Right lobe of liver (tissue), 6 donors: ENCODE data around the gene BMERB1. TPM values are rescaled to one million over a fixed set of nuclear protein-coding genes. Genes with fewer than 3 reads are reported as not detected.
"Not testable (repeated sequence)": the region's sequence is repeated elsewhere in the genome, so short reads cannot be mapped to it uniquely, and the experiment has no call there.

Source experiments
- ATAC-seq, 4 donors: fragments of 200-7000 bp; cut with Tn5 transposase; one replicate each; pipeline ENCODE4 v1.9.1; 2020; ENCODE audit warnings: mild to moderate bottlenecking in 4 of 4, moderate library complexity in 4 of 4
- DNase-seq, 3 donors: peaks; one replicate each; pipeline ENCODE4 v3.0.0-alpha.2; 2020
- H3K27ac ChIP-seq, 3 donors: fragments of 200-600 bp; one replicate each; pipeline ENCODE4 v1.8.0; 2022
- H3K27me3 ChIP-seq, 2 donors: fragments of 200-600 bp; one replicate each; pipeline ENCODE4 v1.8.0; 2022
- H3K36me3 ChIP-seq, 4 donors: fragments of 200-600 bp; sonication (generic) in 1 of 4; one replicate each; pipeline versions ENCODE4 v1.5.1 to v1.8.0; 2017 to 2022; ENCODE audit warnings: control low read depth in 1 of 4
- H3K4me1 ChIP-seq, 4 donors: fragments of 200-600 bp; sonication (generic) in 1 of 4; one replicate each; pipeline versions ENCODE4 v1.5.1 to v1.8.0; 2017 to 2022; ENCODE audit warnings: control low read depth in 1 of 4
- H3K4me3 ChIP-seq, 3 donors: fragments of 200-600 bp; one replicate each; pipeline ENCODE4 v1.8.0; 2022
- H3K9me3 ChIP-seq, 4 donors: fragments of 200-600 bp; sonication (generic) in 1 of 4; one replicate each; pipeline versions ENCODE4 v1.5.1 to v1.8.0; 2017 to 2022; ENCODE audit warnings: control low read depth in 1 of 4
- POLR2A ChIP-seq: fragments of 450-650 bp; IDR thresholded peaks from one replicate; pipeline ENCODE4 v1.6.1; 2017; ENCODE audit warnings: antibody characterized with exemption, mild to moderate bottlenecking
- WGBS: methylation state at CpG from one replicate; pipeline ENCODE4 v1.1.6; 2018; ENCODE audit warnings: low coverage, low lambda C conversion rate; ENCODE audit not compliant: insufficient coverage; ENCODE audit errors: missing lambda C conversion rate; 5-methylcytosine and 5-hydroxymethylcytosine counted together
- intact Hi-C, 2 donors: fragments of 100-400 bp; cut with DNase I; formaldehyde crosslinking; loops; one replicate each; pipeline versions ENCODE4 v1.11.2 to v1.14.1; 2022
- total RNA-seq, 6 experiments: library from RNA; depleted of rRNA in 2 of 6; stranded (reverse); fragments of >200 nt in 2 of 6; fragmentation: NEBNext Ultra II Directional in 3 of 6; extraction: Animal tissue kit (Norgen Biotek cat#: 25700) in 3 of 6; gene quantifications; one replicate each; pipeline versions ENCODE4 v1.1.0 to v1.2.4, GENCODE V29; 2016 to 2023
- TF ChIP-seq, protein P1 (sequence below), 4 donors: fragments of 200-600 bp in 3 of 4; fragments of 450-650 bp in 1 of 4; IDR thresholded peaks; one replicate each; pipeline versions ENCODE4 v1.5.1 to v1.8.0; 2016 to 2022; ENCODE audit warnings: antibody characterized with exemption in 4 of 4, mild to moderate bottlenecking in 2 of 4
- donor health status: DM: no; HTN: yes; CAD: no.
- donor health status: DM: no; HTN: no; CAD: no.
- donor health status: DM: no; HTN: no; CAD: no.
- donor health status: DM: no; HTN: yes; CAD: no.
- donor health status: DM: no; HTN: yes; CAD: no.

The BMERB1 gene
- total RNA-seq, 6 experiments from 2014 or later = 7.0 to 24.0 (median 10.5) TPM

DNA sequence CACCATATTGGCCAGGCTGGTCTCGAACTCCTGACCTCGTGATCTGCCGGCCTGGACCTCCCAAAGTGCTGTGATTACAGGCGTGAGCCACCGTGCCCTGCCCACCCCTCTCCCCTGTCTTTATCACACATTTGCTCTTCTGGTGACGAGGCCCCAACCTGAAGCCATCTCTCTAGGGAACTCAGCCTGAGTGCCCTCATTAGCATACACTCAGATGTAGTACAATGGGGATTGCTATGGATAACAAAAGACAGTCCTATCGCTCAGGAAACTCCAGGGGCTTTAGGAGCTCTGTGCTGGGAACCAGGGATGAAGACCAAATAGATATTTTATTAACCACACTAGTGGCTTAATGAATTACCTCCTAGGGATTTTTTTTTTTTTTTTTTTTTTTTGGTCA lies 107.9 kb downstream of the BMERB1 start:
- DNase-seq = no peak
- no peak overlapping the region for H3K4me3 ChIP-seq
- TF ChIP-seq POLR2A = no peak
- TF ChIP-seq, protein P1, sequence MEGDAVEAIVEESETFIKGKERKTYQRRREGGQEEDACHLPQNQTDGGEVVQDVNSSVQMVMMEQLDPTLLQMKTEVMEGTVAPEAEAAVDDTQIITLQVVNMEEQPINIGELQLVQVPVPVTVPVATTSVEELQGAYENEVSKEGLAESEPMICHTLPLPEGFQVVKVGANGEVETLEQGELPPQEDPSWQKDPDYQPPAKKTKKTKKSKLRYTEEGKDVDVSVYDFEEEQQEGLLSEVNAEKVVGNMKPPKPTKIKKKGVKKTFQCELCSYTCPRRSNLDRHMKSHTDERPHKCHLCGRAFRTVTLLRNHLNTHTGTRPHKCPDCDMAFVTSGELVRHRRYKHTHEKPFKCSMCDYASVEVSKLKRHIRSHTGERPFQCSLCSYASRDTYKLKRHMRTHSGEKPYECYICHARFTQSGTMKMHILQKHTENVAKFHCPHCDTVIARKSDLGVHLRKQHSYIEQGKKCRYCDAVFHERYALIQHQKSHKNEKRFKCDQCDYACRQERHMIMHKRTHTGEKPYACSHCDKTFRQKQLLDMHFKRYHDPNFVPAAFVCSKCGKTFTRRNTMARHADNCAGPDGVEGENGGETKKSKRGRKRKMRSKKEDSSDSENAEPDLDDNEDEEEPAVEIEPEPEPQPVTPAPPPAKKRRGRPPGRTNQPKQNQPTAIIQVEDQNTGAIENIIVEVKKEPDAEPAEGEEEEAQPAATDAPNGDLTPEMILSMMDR (IDR thresholded peaks at IDR 0.05) = no peak
- H3K36me3 ChIP-seq = no peaks in the 10 kb centered on the region
- no peaks in the 10 kb centered on the region for H3K9me3 ChIP-seq
- H3K27me3 ChIP-seq = no peaks in the 10 kb centered on the region
- ATAC-seq = no peak
- no peak overlapping the region for H3K27ac ChIP-seq
- WGBS = 85% methylated on average over 5 of the region's 7 CpGs
- no peaks in the 10 kb centered on the region for H3K4me1 ChIP-seq
- intact Hi-C loops = no loop called here

DNA sequence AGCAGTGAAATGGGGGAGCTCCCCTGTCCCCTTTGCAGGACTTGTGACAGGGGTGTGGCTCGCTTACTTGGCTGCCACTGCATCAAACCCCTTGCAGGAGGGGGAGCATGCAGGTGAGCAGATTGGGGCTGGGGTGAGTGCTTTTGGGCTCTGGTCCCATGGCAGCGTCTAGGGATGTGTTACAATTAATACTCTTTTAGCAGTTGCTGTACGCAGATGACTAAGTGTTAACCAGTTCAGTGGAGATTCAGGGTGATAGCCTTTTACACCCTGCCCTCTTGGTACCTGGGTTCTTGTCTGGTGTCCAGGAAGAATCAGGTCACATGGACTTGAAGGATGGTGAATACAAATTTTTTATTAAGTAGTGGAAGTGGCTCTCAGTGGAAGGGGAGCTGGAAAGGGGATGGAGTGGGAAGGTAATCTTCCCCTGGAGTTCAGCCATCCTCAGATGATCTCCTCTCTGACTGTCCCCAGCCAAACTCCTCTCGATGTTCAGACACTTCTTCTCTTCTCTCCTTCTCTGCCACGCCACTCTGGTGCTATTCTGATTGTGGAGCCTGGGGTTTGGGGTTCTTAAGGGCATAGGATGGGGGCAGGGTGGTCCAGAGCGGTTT lies 108.5 kb downstream of the BMERB1 start:
- Histone ChIP-seq H3K27me3 (no peaks in the 10 kb centered on the region), H3K4me1 (no peaks in the 10 kb centered on the region), H3K36me3 (no peaks in the 10 kb centered on the region), H3K4me3 (no peak overlapping the region), H3K27ac (no peak overlapping the region), H3K9me3 (no peaks in the 10 kb centered on the region)
- ATAC-seq (no peak), DNase-seq (no peak)
- TF ChIP-seq, protein P1 (IDR thresholded peaks at IDR 0.05) = no peak
- no peak for TF ChIP-seq POLR2A
- WGBS = 88% methylated on average over 3 of the region's 6 CpGs
- intact Hi-C loops = no loop called here

DNA sequence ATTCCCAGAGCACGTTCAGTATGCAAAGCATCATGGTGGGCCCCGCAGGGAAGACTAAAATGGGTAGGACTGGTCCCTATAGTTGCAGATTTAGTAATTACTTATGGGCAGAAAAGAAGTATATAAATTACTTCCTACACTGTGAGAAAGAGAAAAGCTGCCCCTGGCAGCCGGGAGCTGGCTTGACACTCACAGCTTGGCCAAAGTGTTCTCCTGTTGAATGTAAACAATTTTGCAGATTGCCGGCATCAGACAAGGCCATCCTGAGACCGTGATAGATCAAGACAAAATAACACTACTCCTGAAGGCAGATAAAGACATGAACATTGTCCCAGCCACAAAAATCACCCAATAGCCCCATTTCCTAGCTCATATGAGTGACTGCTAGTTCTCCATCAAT lies 110.0 kb downstream of the BMERB1 start:
- intact Hi-C loops = no loop called here
- TF ChIP-seq POLR2A = no peak
- TF ChIP-seq, protein P1 (IDR thresholded peaks at IDR 0.05) = no peak

DNA sequence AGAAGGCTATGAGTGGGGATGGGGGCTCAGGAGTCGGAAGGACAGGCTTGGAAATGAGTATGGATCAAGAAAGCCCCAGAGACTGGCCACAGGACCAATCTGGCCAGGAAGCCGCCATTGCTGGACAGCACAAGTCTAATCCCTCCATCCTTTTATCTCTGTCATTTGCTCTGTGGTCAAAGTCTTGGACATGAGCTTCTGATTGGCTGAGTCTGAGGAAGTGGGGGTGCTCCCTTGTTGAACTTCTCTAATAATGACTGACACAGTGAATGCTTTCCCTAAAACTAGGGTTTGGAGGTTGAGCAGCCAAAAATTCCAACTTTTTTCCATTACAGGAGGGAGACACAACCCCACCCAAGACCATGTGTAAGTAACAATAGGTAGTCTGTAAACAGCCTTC lies 111.2 kb downstream of the BMERB1 start:
- no peaks in the 10 kb centered on the region for H3K9me3 ChIP-seq
- H3K4me1 ChIP-seq = no peaks in the 10 kb centered on the region
- DNase-seq (no peak), ATAC-seq (no peak)
- H3K36me3 ChIP-seq = no peaks in the 10 kb centered on the region
- H3K27ac ChIP-seq = no peak overlapping the region
- H3K4me3 ChIP-seq = no peak overlapping the region
- H3K27me3 ChIP-seq = no peaks in the 10 kb centered on the region
- 83% methylated on average over 1 of the region's 2 CpGs for WGBS
- no peak for TF ChIP-seq POLR2A
- TF ChIP-seq, protein P1 (IDR thresholded peaks at IDR 0.05) = no peak
- intact Hi-C loops = no loop called here

More for the DNA sequence above, 110.0 kb downstream of the BMERB1 start:
- Histone ChIP-seq H3K9me3 (no peaks in the 10 kb centered on the region), H3K27ac (no peak overlapping the region), H3K4me3 (no peak overlapping the region), H3K36me3 (no peaks in the 10 kb centered on the region), H3K27me3 (no peaks in the 10 kb centered on the region), H3K4me1 (no peaks in the 10 kb centered on the region)
- ATAC-seq (no peak), DNase-seq (no peak)
- WGBS = 97% methylated on average over 5 of the region's 5 CpGs

DNA sequence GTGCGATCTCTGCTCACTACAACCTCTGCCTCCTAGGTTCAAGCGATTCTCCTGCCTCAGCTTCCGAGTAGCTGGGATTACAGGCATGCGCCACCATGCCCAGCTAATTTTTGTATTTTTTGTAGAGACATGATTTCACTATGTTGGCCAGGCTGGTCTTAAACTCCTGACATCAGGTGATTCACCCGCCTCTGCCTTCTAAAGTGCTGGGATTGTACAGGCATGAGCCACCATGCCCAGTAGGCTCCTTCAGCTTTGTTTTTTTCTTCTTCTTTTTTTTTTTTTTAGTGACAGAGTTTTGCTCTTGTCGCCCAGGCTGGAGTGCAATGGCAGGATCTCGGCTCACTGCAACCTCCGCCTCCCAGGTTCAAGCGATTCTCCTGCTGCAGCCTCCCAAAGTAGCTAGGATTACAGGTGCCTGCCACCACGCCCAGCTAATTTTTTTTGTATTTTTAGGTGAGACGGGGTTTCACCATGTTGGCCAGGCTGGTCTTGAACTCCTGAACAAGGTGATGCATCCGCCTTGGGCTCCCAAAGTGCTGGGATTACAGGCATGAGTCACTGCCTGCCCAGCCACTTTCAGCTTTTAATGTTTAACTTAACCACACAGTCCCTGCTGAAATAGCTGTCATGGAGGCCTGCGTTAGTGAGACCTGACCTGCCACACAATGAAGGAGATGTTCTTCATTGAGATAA lies 112.8 kb downstream of the BMERB1 start:
- H3K4me3 ChIP-seq, H3K36me3 ChIP-seq, intact Hi-C loops, ATAC-seq, H3K4me1 ChIP-seq, DNase-seq, H3K27ac ChIP-seq, H3K9me3 ChIP-seq, H3K27me3 ChIP-seq: not testable (repeated sequence)
- WGBS = 96% methylated on average over 8 of the region's 13 CpGs
